Upper lobe of left lung (tissue), 6 donors: Measurements from ENCODE around the gene UBA6. TPM values are rescaled to one million over a fixed set of nuclear protein-coding genes. Genes with fewer than 3 reads are reported as not detected.

ENCODE experiments used
- ATAC-seq, 2 donors: fragments of 200-7000 bp; cut with Tn5 transposase; one replicate each; pipeline ENCODE4 v1.9.1; 2022; ENCODE audit warnings: mild to moderate bottlenecking in 2 of 2, moderate library complexity in 2 of 2; ENCODE audit not compliant: low FRiP score in 2 of 2
- DNase-seq, 2 donors: peaks; one replicate each; pipeline ENCODE4 v3.0.0-alpha.2; 2019 to 2020
- H3K27ac ChIP-seq, 4 donors: fragments of 200-600 bp; sonication (generic); one replicate each; pipeline ENCODE4 v1.5.1; 2016 to 2019
- H3K27me3 ChIP-seq, 4 donors: fragments of 200-600 bp; sonication (generic); one replicate each; pipeline ENCODE4 v1.5.1; 2017 to 2019
- H3K36me3 ChIP-seq, 4 donors: fragments of 200-600 bp; sonication (generic); one replicate each; pipeline ENCODE4 v1.5.1; 2016 to 2019
- H3K4me1 ChIP-seq, 4 donors: fragments of 200-600 bp; sonication (generic); one replicate each; pipeline ENCODE4 v1.5.1; 2018 to 2019
- H3K4me3 ChIP-seq, 4 donors: fragments of 200-600 bp; sonication (generic); one replicate each; pipeline ENCODE4 v1.5.1; 2017 to 2019; ENCODE audit warnings: mild to moderate bottlenecking in 2 of 4, moderate library complexity in 1 of 4
- H3K9me3 ChIP-seq, 4 donors: fragments of 200-600 bp; sonication (generic); one replicate each; pipeline ENCODE4 v1.5.1; 2018 to 2019
- CTCF ChIP-seq, 6 experiments: fragments of 450-650 bp in 4 of 6; fragments of 200-600 bp in 2 of 6; sonication (generic) in 2 of 6; IDR thresholded peaks; one replicate each; pipeline ENCODE4 v1.5.1; 2016 to 2019; ENCODE audit warnings: antibody characterized with exemption in 6 of 6
- EP300 ChIP-seq, 4 donors: sonication (generic); formaldehyde crosslinking; IDR thresholded peaks; one replicate each; pipeline ENCODE4 v1.5.1; 2017; ENCODE audit warnings: antibody characterized with exemption in 4 of 4, control low read depth in 2 of 4
- POLR2A ChIP-seq, 4 donors: fragments of 450-650 bp; IDR thresholded peaks; one replicate each; pipeline ENCODE4 v1.5.1; 2016 to 2017; ENCODE audit warnings: antibody characterized with exemption in 4 of 4, mild to moderate bottlenecking in 2 of 4
- POLR2AphosphoS5 ChIP-seq, 2 donors: sonication (generic); formaldehyde crosslinking; IDR thresholded peaks; one replicate each; pipeline ENCODE4 v1.5.1; 2017; ENCODE audit warnings: antibody characterized with exemption in 2 of 2
- WGBS, 2 donors: methylation state at CpG; one replicate each; pipeline ENCODE4 v1.1.5; 2017 to 2018; 5-methylcytosine and 5-hydroxymethylcytosine counted together
- total RNA-seq, 6 donors: library from RNA; depleted of rRNA in 4 of 6; stranded (reverse); fragments of >200 nt in 4 of 6; gene quantifications; one replicate each; pipeline versions ENCODE4 v1.1.0 to v1.2.1, GENCODE V29; 2016 to 2021
- donor health status: DM: no; HTN: no; CAD: no; lungs with moderate emphysema.
- donor health status: DM: no; HTN: yes; CAD: no; lungs with severe emphysema.

The UBA6 gene
- total RNA-seq, 6 donors from 2014 or later = 13.9 to 63.9 (median 45.2) TPM

DNA sequence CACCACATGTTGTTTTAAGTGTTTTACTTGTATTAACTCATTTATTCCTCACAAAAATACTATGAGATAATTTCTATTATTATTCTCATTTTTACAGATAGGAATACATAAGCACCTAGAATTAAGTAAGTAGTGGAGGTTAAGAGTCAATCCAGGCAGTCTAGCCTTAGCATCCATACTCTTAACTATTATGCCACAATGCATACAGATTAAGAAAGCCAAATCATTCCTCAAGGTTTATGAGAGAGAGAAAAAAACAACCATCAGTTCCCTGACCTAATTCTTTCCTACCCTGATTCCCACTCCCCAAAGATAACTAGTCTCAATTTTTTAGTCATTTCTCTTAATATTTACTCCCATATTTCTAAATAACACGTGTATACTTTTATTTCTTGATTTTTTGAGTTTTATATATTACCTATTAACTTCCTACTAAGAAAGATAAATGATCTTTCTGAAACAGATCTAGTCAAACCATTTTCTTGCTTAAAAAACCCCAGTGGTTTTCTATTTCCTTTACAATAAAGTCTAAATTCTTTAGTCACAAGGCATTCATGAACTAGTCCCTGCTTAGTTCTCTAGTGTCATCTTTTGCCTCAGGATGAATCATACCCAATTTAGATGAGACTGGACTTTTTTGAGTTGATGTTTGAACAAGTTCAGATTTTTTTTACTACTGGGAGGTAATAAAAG lies 16.0 kb downstream of the UBA6 start:
- H3K27ac ChIP-seq = no peak overlapping the region
- TF ChIP-seq EP300 (IDR thresholded peaks at IDR 0.05) = no peak
- no peak for TF ChIP-seq CTCF (IDR thresholded peaks at IDR 0.05)
- TF ChIP-seq POLR2AphosphoS5 (IDR thresholded peaks at IDR 0.05) = no peak
- TF ChIP-seq POLR2A (IDR thresholded peaks at IDR 0.05) = no peak
- H3K27me3 ChIP-seq = no peaks in the 10 kb centered on the region
- no peaks in the 10 kb centered on the region for H3K4me1 ChIP-seq
- ATAC-seq (no peak), DNase-seq (no peak)
- no peaks in the 10 kb centered on the region for H3K9me3 ChIP-seq
- H3K36me3 ChIP-seq = peaks cover 0 to 18% (median 0%) of the 10 kb centered on the region in 4 donors
- no peak overlapping the region for H3K4me3 ChIP-seq
- 13 to 76% methylated on average over 1 of the region's 1 CpG for WGBS, 2 donors

DNA sequence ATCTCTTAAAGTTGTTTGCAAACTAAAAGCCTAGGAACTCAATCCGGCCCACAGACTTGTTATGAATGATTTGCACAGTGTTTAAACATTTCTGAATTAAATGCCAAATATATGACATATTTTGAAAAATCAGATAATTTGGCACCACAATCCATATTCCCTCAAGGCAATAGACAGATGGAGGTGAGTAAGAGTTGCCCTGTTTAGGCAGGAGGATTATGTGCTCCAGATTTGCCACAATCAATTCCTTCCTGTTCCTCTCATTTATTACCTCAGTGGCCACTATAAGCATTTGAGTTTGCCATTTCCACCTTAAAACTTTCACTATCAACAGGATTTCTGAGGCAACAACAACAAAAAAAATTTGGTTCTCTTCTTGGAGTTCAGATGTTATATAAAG lies 18.7 kb downstream of the UBA6 start:
- no peak for TF ChIP-seq EP300 (IDR thresholded peaks at IDR 0.05)
- no peak for TF ChIP-seq CTCF (IDR thresholded peaks at IDR 0.05)
- no peak for TF ChIP-seq POLR2AphosphoS5 (IDR thresholded peaks at IDR 0.05)
- TF ChIP-seq POLR2A (IDR thresholded peaks at IDR 0.05) = no peak
- ATAC-seq = no peak

GRCh38 chr4:67680581-67681222 lies 20.3 kb downstream of the UBA6 start:
- 95 to 98% methylated on average over 2 of the region's 2 CpGs for WGBS, 2 donors
- ATAC-seq = no peak
- H3K36me3 ChIP-seq = peaks cover 0 to 47% (median 12%) of the 10 kb centered on the region in 4 donors

More for the DNA sequence above, 18.7 kb downstream of the UBA6 start:
- no peak for DNase-seq
- Histone ChIP-seq H3K27me3 (no peaks in the 10 kb centered on the region), H3K4me3 (no peak overlapping the region), H3K36me3 (peaks cover 0 to 32% (median 3%) of the 10 kb centered on the region in 4 donors), H3K27ac (no peak overlapping the region), H3K4me1 (no peaks in the 10 kb centered on the region), H3K9me3 (no peaks in the 10 kb centered on the region)
- 92 to 97% methylated on average over 1 of the region's 1 CpG for WGBS, 2 donors

GRCh38 chr4:67678612-67679011 lies 22.3 kb downstream of the UBA6 start:
- H3K27me3 ChIP-seq = no peaks in the 10 kb centered on the region
- H3K4me3 ChIP-seq = no peak overlapping the region
- H3K9me3 ChIP-seq = no peaks in the 10 kb centered on the region
- H3K36me3 ChIP-seq = peaks cover 0 to 68% (median 22%) of the 10 kb centered on the region in 4 donors
- H3K4me1 ChIP-seq = no peaks in the 10 kb centered on the region
- no peak for DNase-seq
- no peak overlapping the region for H3K27ac ChIP-seq
- no peak for ATAC-seq
- TF ChIP-seq POLR2A (IDR thresholded peaks at IDR 0.05) = no peak
- TF ChIP-seq POLR2AphosphoS5 (IDR thresholded peaks at IDR 0.05) = no peak
- TF ChIP-seq EP300 (IDR thresholded peaks at IDR 0.05) = no peak
- TF ChIP-seq CTCF (IDR thresholded peaks at IDR 0.05) = no peak
- WGBS, 2 donors = 81 to 95% methylated on average over 2 of the region's 2 CpGs

More at GRCh38 chr4:67680581-67681222, 20.3 kb downstream of the UBA6 start:
- Histone ChIP-seq H3K27ac (no peak overlapping the region), H3K4me3 (no peak overlapping the region), H3K9me3 (no peaks in the 10 kb centered on the region), H3K4me1 (no peaks in the 10 kb centered on the region), H3K27me3 (no peaks in the 10 kb centered on the region)
- TF ChIP-seq CTCF (IDR thresholded peaks at IDR 0.05) = no peak
- no peak for TF ChIP-seq POLR2A (IDR thresholded peaks at IDR 0.05)
- TF ChIP-seq EP300 (IDR thresholded peaks at IDR 0.05) = no peak
- TF ChIP-seq POLR2AphosphoS5 (IDR thresholded peaks at IDR 0.05) = no peak
- DNase-seq = no peak
